GM19438 (cell line): ENCODE measurements around the gene SLC25A29.
"Not testable (repeated sequence)": the region's sequence is repeated elsewhere in the genome, so short reads cannot be mapped to it uniquely, and the experiment has no call there.

Experiments used
- ATAC-seq: cut with Tn5 transposase; IDR thresholded peaks from one replicate; pipeline ENCODE4 v1.9.1; 2021; ENCODE audit warnings: low read depth; ENCODE audit not compliant: unreplicated experiment

SLC25A29 gene

DNA sequence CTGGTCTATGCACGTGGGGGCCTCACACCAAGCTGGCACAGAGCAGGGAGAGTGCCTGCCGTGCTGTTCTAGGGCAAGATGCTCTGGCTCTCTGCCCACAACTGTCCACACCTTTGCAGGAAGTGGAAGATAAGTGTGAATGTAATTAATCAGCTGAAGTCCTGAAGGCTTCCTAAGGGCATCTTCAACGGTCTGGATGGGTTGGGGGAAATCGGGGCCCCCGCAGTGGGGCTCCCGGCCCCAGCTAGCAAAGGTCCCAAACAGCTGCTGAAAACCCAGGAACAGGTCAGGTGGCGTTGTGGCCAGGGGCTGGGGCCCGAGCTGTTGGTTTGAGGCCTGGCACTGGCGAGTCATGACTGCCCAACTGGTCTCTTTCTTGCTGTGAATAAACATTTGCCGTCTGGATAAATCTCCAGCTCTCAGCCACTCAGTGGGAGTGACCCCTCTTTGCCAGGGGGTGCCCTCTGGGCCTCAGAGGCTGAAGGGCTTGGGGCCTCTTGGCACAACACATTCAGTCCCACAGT, 6.7 kb upstream of the SLC25A29 start:
- ATAC-seq: no peak

DNA sequence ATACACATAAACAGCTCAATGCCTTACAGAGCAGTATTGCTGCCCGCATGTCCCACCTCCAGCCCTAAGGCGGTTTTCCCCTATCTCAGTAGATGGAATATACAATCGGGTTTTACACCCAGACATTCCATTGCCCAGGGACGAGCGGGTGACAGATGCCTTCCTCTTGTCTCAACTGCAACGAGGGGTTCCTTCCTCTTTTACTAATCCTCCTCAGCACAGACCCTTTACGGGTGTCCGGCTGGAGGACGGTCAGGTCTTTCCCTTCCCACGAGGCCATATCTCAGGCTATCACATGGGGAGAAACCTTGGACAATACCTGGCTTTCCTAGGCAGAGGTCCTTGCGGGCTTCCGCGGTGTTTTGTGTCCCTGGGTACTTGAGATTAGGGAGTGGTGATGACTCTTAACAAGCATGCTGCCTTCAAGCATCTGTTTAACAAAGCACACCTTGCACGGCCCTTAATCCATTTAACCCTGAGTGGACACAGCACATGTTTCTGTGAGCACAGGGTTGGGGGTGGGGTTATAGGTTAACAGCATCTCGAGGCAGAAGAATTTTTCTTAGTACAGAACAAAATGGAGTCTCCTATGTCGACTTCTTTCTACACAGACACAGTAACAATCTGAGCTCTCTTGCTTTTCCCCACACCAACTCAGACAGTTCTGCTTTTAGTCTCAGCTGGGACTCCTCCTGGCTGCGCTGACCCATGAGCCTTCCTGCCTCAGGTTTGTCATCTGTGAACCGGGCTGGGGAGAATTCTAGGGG, 6.0 kb upstream of the SLC25A29 start:
- not testable (repeated sequence) for ATAC-seq

GRCh38 chr14:100309028-100309737, 2.9 kb upstream of the SLC25A29 start:
- ATAC-seq: no peak

DNA sequence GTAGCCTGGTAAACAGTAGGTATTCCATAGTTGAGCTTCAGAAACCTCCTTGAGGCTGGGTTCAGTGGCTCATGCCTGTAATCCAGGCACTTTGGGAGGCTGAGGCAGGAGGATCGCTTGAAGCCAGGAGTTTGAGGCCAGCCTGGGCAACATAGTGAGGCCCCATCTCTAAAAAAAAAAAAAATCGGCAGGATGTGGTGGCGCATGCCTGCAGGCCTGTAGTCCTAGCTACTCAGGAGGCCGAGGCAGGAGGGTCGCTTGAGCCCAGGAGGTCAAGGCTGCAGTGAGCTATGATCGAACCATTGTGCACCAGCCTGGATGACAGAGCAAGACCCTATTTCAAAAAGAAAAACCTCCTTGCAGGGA, 2.2 kb upstream of the SLC25A29 start:
- not testable (repeated sequence) for ATAC-seq

DNA sequence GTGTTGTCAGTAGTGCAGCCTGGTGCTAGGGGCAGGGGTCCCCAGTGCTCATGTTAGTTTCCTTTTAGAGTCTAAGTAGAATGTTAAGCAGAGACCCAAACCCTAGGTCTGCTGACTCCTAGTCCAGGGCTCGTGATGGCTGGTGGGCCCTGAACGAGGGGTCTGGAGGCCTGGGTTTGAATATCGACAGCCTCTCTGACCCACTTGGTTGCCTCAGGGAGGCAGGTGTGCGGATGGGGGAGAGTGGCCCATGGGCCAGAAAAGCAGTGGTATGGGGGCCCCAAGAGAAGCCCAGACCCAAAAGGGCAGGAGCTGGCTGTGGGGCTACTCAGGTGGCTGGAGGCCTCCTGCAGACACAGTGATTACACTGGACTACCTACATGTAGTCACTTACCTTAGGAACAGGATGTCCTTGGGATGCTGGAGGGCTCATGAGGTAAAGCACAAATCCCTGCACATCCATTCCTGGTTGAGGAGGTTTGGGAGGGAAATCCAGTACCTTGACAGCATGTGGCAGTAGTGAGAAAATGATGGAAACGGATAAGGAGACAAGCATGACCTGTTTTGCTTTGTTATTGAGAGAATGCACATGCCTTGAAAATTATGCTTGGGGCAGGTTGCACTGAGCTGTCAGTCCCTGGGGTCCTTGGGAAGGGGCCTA, 1.7 kb upstream of the SLC25A29 start:
- no peak for ATAC-seq

GRCh38 chr14:100306998-100307765, 938 bp upstream of the SLC25A29 start:
- ATAC-seq: peak; percentile 1

DNA sequence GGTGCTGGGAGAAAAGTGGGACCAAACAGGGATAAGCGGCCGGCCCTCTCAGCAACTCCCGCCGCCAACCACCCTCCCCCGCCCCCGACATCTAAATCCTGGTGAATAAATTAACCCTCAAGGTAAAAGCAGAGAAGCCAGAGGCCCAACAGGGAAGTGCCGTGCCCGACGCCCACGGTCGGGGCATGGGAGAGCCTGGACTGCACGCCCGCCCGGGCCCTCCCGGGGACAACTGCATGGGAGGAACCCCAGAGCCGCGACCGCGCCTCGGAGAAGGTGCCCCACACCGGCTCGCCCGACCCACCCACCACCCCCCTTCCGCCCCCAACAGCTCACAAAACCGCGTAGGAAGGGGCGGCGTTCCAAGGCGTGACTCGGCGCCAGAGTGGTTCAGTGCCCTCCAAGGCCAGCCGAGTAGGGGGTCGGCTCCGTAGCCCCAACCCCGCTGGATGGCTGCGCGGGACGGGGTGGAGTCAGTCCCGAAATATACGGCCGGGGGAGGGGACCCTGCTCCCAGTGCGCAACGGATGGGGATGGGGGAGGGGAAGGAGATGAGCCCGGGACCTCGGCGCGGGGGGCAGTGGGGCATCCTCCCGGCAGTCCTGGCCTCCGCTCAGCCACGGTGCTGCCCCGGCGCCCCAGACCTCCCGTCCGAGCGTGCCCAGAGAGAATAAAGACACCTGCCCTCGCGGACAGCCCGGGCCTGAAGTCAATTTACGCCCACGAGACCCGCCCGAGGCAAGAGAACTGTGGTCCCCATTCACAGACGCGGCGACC, 732 bp downstream of the SLC25A29 start:
- ATAC-seq: no peak

DNA sequence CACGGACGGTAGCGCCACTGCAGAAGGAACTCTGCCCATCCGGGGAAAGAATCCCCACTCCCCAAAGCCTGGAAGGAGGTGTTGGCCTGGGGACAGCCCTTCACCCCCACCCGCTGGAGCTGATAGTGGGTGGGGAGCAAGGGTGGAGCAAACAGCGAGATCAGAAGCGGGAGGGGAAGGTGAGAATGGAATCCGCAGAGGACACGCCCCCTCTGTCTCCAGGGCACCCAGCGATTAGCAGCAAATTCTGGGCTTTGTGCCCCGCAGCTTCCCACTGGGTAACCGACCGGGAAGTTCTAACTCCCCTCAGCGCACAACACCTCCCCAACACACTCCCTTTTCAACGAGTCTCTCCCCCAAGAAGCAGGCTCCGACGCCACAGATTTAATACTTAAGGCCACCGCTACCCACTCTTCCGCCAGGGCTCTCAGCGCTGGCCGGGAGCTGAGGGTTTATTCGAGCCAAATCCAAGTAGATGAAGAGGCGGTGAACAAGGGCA, 1.4 kb downstream of the SLC25A29 start:
- no peak for ATAC-seq

DNA sequence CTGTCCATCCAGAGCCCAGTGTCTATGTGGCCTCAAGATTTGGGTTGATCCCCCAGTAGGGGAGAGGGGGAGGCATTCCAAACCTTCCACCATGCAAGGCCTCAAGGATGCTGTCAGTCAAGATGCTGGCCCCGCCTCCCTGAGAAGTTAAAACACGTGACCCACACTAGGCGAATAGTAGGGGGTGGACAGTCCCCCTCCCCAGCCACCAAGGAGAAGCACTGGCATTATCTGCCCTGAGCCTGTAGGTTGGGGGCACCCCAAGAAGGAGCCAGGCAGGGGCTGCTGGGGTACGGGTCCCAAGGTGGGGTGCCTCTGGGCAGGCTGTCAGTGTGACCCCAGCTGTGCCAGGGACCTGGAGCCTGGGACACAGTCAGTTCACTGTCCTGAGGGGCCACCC, 2.3 kb downstream of the SLC25A29 start:
- ATAC-seq: no peak

DNA sequence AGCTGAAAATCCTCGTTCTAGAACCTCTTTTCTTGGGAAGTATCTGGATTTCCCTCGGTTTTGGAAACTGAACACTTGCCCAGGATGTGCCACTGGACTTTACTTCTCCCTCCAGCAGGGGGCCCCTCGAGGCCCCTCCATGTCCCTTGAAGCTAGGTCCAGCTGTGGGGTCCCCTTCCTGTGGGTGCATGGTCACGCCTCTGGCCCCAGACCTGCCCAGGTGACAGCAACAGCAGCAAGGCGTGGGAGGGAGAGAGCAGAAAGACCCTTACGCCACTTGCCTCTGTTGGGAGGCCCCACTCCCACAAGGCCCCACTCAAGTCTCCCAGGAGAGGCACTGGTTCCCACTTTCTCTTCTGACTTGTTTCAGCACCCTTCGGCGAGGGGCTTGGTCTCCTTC, 3.1 kb downstream of the SLC25A29 start:
- no peak for ATAC-seq

- no peak for ATAC-seq
Measured at GRCh38 chr14:100302616-100303015, 3.6 kb downstream of the SLC25A29 start.

GRCh38 chr14:100299238-100299560, 7.0 kb downstream of the SLC25A29 start:
- ATAC-seq: no peak

- no peak for ATAC-seq
Measured at GRCh38 chr14:100298551-100299237, 7.5 kb downstream of the SLC25A29 start.

- peak; percentile 87 for ATAC-seq
Measured at GRCh38 chr14:100297320-100298300, 8.6 kb downstream of the SLC25A29 start.

- not testable (repeated sequence) for ATAC-seq
Measured at GRCh38 chr14:100296729-100297128, 9.5 kb downstream of the SLC25A29 start.

GRCh38 chr14:100296106-100296651, 10.1 kb downstream of the SLC25A29 start:
- ATAC-seq: no peak

- no peak for ATAC-seq
Measured at GRCh38 chr14:100295376-100296105, 10.7 kb downstream of the SLC25A29 start.
